Esophagus squamous epithelium (tissue), 5 donors: ENCODE results near the gene PHC2. TPM values are rescaled to one million over a fixed set of nuclear protein-coding genes. Genes with fewer than 3 reads are reported as not detected.
A peak's percentile ranks its signal among the peaks of the same experiment; 100 is the strongest.

ENCODE experiments used
- DNase-seq: peaks from one replicate; lab custom pipeline; 2025; lab: John Stamatoyannopoulos, UW
- H3K27ac ChIP-seq, 4 donors: fragments of 200-600 bp; sonication (generic); one replicate each; pipeline ENCODE4 v1.5.1; 2016 to 2019; ENCODE audit warnings: mild to moderate bottlenecking in 1 of 4
- H3K27me3 ChIP-seq, 4 donors: fragments of 200-600 bp; sonication (generic); 1 replicate in 3 of 4; 2 replicates in 1 of 4; pipeline versions ENCODE4 v1.5.1 to v1.6.0; 2017 to 2021; ENCODE audit warnings: antibody characterized with exemption in 1 of 4
- H3K36me3 ChIP-seq, 3 donors: fragments of 200-600 bp; sonication (generic); one replicate each; pipeline ENCODE4 v1.5.1; 2016 to 2019
- H3K4me1 ChIP-seq, 3 donors: fragments of 200-600 bp; sonication (generic); one replicate each; pipeline ENCODE4 v1.5.1; 2017 to 2019
- H3K4me3 ChIP-seq, 4 donors: fragments of 200-600 bp; sonication (generic); 1 replicate in 3 of 4; 2 replicates in 1 of 4; pipeline ENCODE4 v1.5.1; 2016 to 2019; ENCODE audit warnings: mild to moderate bottlenecking in 2 of 4, moderate library complexity in 1 of 4
- H3K9me3 ChIP-seq, 3 donors: fragments of 200-600 bp; sonication (generic); one replicate each; pipeline ENCODE4 v1.5.1; 2016 to 2019
- CTCF ChIP-seq, 6 experiments: fragments of 450-650 bp in 4 of 6; fragments of 200-600 bp in 2 of 6; sonication (generic) in 2 of 6; IDR thresholded peaks; one replicate each; pipeline ENCODE4 v1.5.1; 2016 to 2019; ENCODE audit warnings: antibody characterized with exemption in 6 of 6, mild to moderate bottlenecking in 4 of 6, moderate library complexity in 4 of 6
- POLR2A ChIP-seq, 4 donors: fragments of 450-650 bp; IDR thresholded peaks; one replicate each; pipeline ENCODE4 v1.6.1; 2017; ENCODE audit warnings: antibody characterized with exemption in 4 of 4, mild to moderate bottlenecking in 4 of 4, moderate library complexity in 3 of 4
- WGBS, 2 donors: methylation state at CpG; one replicate each; pipeline ENCODE4 v1.1.5; 2018; 5-methylcytosine and 5-hydroxymethylcytosine counted together
- intact Hi-C: fragments of 100-400 bp; cut with DNase I; formaldehyde crosslinking; loops from one replicate; pipeline ENCODE4 v1.15.0; 2022
- total RNA-seq, 4 donors: library from RNA; depleted of rRNA; stranded (reverse); fragments of >200 nt; gene quantifications; one replicate each; pipeline ENCODE4 v1.1.0, GENCODE V29; 2016
- donor health status: DM: yes; HTN: yes; CAD: no.

PHC2 gene
- total RNA-seq, 4 donors from 2014 or later: 27.4 to 92.1 (median 50.6) TPM

GRCh38 chr1:33438364-33439160, 7.7 kb upstream of the PHC2 start:
- Histone ChIP-seq H3K9me3 (no peaks in the 10 kb centered on the region), H3K27me3 (no peaks in the 10 kb centered on the region), H3K36me3 (no peaks in the 10 kb centered on the region), H3K4me3 (no peak overlapping the region), H3K4me1 (peaks cover 10 to 37% (median 14%) of the 10 kb centered on the region in 3 donors), H3K27ac (no peak overlapping the region)
- no peak for DNase-seq
- no peak for TF ChIP-seq CTCF (IDR thresholded peaks at IDR 0.05)
- TF ChIP-seq POLR2A (IDR thresholded peaks at IDR 0.05): no peak
- intact Hi-C loops: no loop called here
- 81 to 95% methylated on average over 5 to 6 of the region's 6 CpGs for WGBS, 2 donors

- no peak for TF ChIP-seq CTCF (IDR thresholded peaks at IDR 0.05)
- no peak for TF ChIP-seq POLR2A (IDR thresholded peaks at IDR 0.05)
- Histone ChIP-seq H3K36me3 (no peaks in the 10 kb centered on the region), H3K4me3 (no peak overlapping the region), H3K4me1 (peaks cover 13 to 48% (median 21%) of the 10 kb centered on the region in 3 donors), H3K27ac (no peak overlapping the region), H3K9me3 (no peaks in the 10 kb centered on the region), H3K27me3 (no peaks in the 10 kb centered on the region)
- no peak for DNase-seq
- intact Hi-C loops: no loop called here
- 68 to 89% methylated on average over 4 of the region's 4 CpGs for WGBS, 2 donors
Measured at GRCh38 chr1:33436557-33437285, 5.8 kb upstream of the PHC2 start.

- no peaks in the 10 kb centered on the region for H3K9me3 ChIP-seq
- no peak overlapping the region for H3K27ac ChIP-seq
- peaks cover 13 to 47% (median 24%) of the 10 kb centered on the region in 3 donors for H3K4me1 ChIP-seq
- intact Hi-C loops: no loop called here
- no peaks in the 10 kb centered on the region for H3K27me3 ChIP-seq
- TF ChIP-seq POLR2A (IDR thresholded peaks at IDR 0.05) (no peak), CTCF (IDR thresholded peaks at IDR 0.05) (no peak)
- no peak overlapping the region for H3K4me3 ChIP-seq
- 48 to 60% methylated on average over 4 of the region's 4 CpGs for WGBS, 2 donors
- no peak for DNase-seq
- H3K36me3 ChIP-seq: no peaks in the 10 kb centered on the region
Measured at GRCh38 chr1:33435096-33435820, 4.4 kb upstream of the PHC2 start.

GRCh38 chr1:33434363-33434750, 3.5 kb upstream of the PHC2 start:
- Histone ChIP-seq H3K4me3 (no peak overlapping the region), H3K27me3 (no peaks in the 10 kb centered on the region), H3K36me3 (no peaks in the 10 kb centered on the region), H3K27ac (peak overlapping the region in 2 of 4 donors; percentile 1 to 67), H3K9me3 (no peaks in the 10 kb centered on the region), H3K4me1 (peaks cover 8 to 47% (median 30%) of the 10 kb centered on the region in 3 donors)
- no peak for DNase-seq
- TF ChIP-seq CTCF (IDR thresholded peaks at IDR 0.05): no peak
- no peak for TF ChIP-seq POLR2A (IDR thresholded peaks at IDR 0.05)
- WGBS, 2 donors: 86 to 89% methylated on average over 1 of the region's 1 CpG
- intact Hi-C loops: no loop called here
